CD4-positive, alpha-beta T cell (primary cell): ENCODE results near the gene TMEM106C. TPM values are rescaled to one million over a fixed set of nuclear protein-coding genes. Genes with fewer than 3 reads are reported as not detected.

Experiments used
- ATAC-seq: fragments of 200-7000 bp; cut with Tn5 transposase; one replicate; pipeline ENCODE4 v1.10.0; 2022; ENCODE audit warnings: mild to moderate bottlenecking; ENCODE audit not compliant: poor library complexity
- CTCF ChIA-PET: fragments of 350-600 bp; sonication (Branson Sonifier 250); formaldehyde crosslinking; loops from one replicate; lab custom pipeline; 2021; ENCODE audit warnings: antibody characterized with exemption, inconsistent platforms; lab: Charles Lee
- POLR2A ChIA-PET: fragments of 350-600 bp; sonication (Branson Sonifier 250); formaldehyde crosslinking; loops from one replicate; lab custom pipeline; 2021; ENCODE audit warnings: antibody characterized with exemption, inconsistent platforms; lab: Charles Lee
- DNase-seq, 14 experiments: peaks; one replicate each; pipeline ENCODE4 v3.0.0-alpha.2; 2013 to 2020; ENCODE audit warnings: mixed read lengths in 2 of 14
- H3K27ac ChIP-seq, 2 donors: one replicate each; pipeline versions ENCODE4 v1.5.1 to v1.7.0; 2013; ENCODE audit warnings: low read length in 2 of 2, low read depth in 1 of 2, mild to moderate bottlenecking in 1 of 2
- H3K27me3 ChIP-seq, 2 experiments: 1 replicate in 1 of 2; 2 replicates in 1 of 2; pipeline versions ENCODE4 v1.6.1 to v1.7.0; 2013; ENCODE audit warnings: low read length in 2 of 2, control low read depth in 1 of 2, mild to moderate bottlenecking in 1 of 2, moderate library complexity in 1 of 2; ENCODE audit not compliant: insufficient read depth in 2 of 2, control insufficient read depth in 1 of 2
- H3K36me3 ChIP-seq: one replicate; pipeline ENCODE4 v1.6.1; 2013; ENCODE audit warnings: low read length, control low read depth; ENCODE audit not compliant: insufficient read depth
- H3K4me1 ChIP-seq: one replicate; pipeline ENCODE4 v1.6.1; 2013; ENCODE audit warnings: low read length, control low read depth; ENCODE audit not compliant: insufficient read depth
- H3K4me3 ChIP-seq: one replicate; pipeline ENCODE4 v1.5.1; 2013; ENCODE audit warnings: mild to moderate bottlenecking, low read length, moderate library complexity
- H3K9me3 ChIP-seq, 2 experiments: 1 replicate in 1 of 2; 2 replicates in 1 of 2; pipeline versions ENCODE4 v1.6.1 to v1.7.0; 2013; ENCODE audit warnings: low read length in 2 of 2, mild to moderate bottlenecking in 2 of 2, control low read depth in 1 of 2, moderate library complexity in 1 of 2; ENCODE audit not compliant: control insufficient read depth in 1 of 2, insufficient read depth in 1 of 2
- H3K27ac Mint-ChIP-seq: one replicate; pipeline ENCODE4 v1.8.0; 2020; ENCODE audit warnings: mixed read lengths
- H3K27me3 Mint-ChIP-seq: one replicate; pipeline ENCODE4 v1.8.0; 2021; ENCODE audit warnings: mixed read lengths
- H3K36me3 Mint-ChIP-seq: one replicate; pipeline ENCODE4 v1.8.0; 2021; ENCODE audit warnings: low read depth, mixed read lengths
- H3K4me1 Mint-ChIP-seq: one replicate; pipeline ENCODE4 v1.8.0; 2021; ENCODE audit warnings: low read depth, mixed read lengths
- H3K4me3 Mint-ChIP-seq: one replicate; pipeline ENCODE4 v1.8.0; 2020; ENCODE audit warnings: mild to moderate bottlenecking, mixed read lengths
- H3K9me3 Mint-ChIP-seq: one replicate; pipeline ENCODE4 v1.8.0; 2020; ENCODE audit warnings: mixed read lengths
- CTCF ChIP-seq: fragments of 200-600 bp; IDR thresholded peaks from one replicate; pipeline ENCODE4 v1.8.0; 2022; ENCODE audit warnings: antibody characterized with exemption, mild to moderate bottlenecking
- intact Hi-C, 2 experiments: fragments of 100-400 bp; cut with DNase I in 1 of 2; cut with micrococcal nuclease in 1 of 2; formaldehyde crosslinking; loops; one replicate each; pipeline versions ENCODE4 v1.15.1 to v1.9.0; 2023 to 2025; cut with DNase I, micrococcal nuclease
- total RNA-seq, 174 experiments: library from RNA in 2 of 174; stranded (reverse) in 2 of 174; gene quantifications; one replicate each; pipeline ENCODE4 v1.2.3 and lab custom pipeline; 2021 to 2026

Gene TMEM106C
- total RNA-seq, 2 experiments from 2014 or later: 17.4 to 20.3 TPM

- Histone ChIP-seq H3K27ac (no peak overlapping the region), H3K9me3 (no peaks in the 10 kb centered on the region), H3K36me3 (no peaks in the 10 kb centered on the region), H3K4me3 (no peak overlapping the region), H3K27me3 (peaks cover 11 to 20% of the 10 kb centered on the region in 2 experiments), H3K4me1 (no peaks in the 10 kb centered on the region)
- Mint-ChIP-seq H3K27ac (no peak overlapping the region), H3K4me1 (no peaks in the 10 kb centered on the region), H3K4me3 (no peak overlapping the region), H3K27me3 (peaks cover 49% of the 10 kb centered on the region), H3K9me3 (no peaks in the 10 kb centered on the region), H3K36me3 (no peaks in the 10 kb centered on the region)
- no peak for ATAC-seq
- DNase-seq: no peak
- POLR2A ChIA-PET: no interaction called here
- intact Hi-C loops: no loop called here
- TF ChIP-seq CTCF: no peak
- CTCF ChIA-PET: no interaction called here
Measured at GRCh38 chr12:48015129-48015528, 51.7 kb downstream of the TMEM106C start.

GRCh38 chr12:48015954-48016353 lies 52.6 kb downstream of the TMEM106C start:
- H3K36me3 Mint-ChIP-seq: no peaks in the 10 kb centered on the region
- no peak for TF ChIP-seq CTCF
- peaks cover 44% of the 10 kb centered on the region for H3K27me3 Mint-ChIP-seq

GRCh38 chr12:48016373-48017020 lies 53.1 kb downstream of the TMEM106C start:
- Mint-ChIP-seq H3K36me3 (no peaks in the 10 kb centered on the region), H3K4me3 (no peak overlapping the region), H3K9me3 (no peaks in the 10 kb centered on the region), H3K27ac (no peak overlapping the region), H3K27me3 (peaks cover 43% of the 10 kb centered on the region), H3K4me1 (no peaks in the 10 kb centered on the region)
- ATAC-seq: no peak
- intact Hi-C loops: no loop called here
- POLR2A ChIA-PET: interaction anchor here (1.0 kb wide), 1 partner anchor 14 kb away, joined by 3 read pairs; no protein-coding TSS in a partner anchor
- CTCF ChIA-PET: no interaction called here
- no peak overlapping the region for H3K27ac ChIP-seq
- no peaks in the 10 kb centered on the region for H3K9me3 ChIP-seq
- DNase-seq: no peak
- peaks cover 5 to 20% of the 10 kb centered on the region in 2 experiments for H3K27me3 ChIP-seq
- H3K4me1 ChIP-seq: no peaks in the 10 kb centered on the region
- H3K4me3 ChIP-seq: no peak overlapping the region
- no peak for TF ChIP-seq CTCF
- no peaks in the 10 kb centered on the region for H3K36me3 ChIP-seq

More at GRCh38 chr12:48015954-48016353, 52.6 kb downstream of the TMEM106C start:
- Histone ChIP-seq H3K4me3 (no peak overlapping the region), H3K27ac (no peak overlapping the region), H3K4me1 (no peaks in the 10 kb centered on the region), H3K36me3 (no peaks in the 10 kb centered on the region), H3K9me3 (no peaks in the 10 kb centered on the region), H3K27me3 (peaks cover 6 to 20% of the 10 kb centered on the region in 2 experiments)
- ChIA-PET POLR2A (interaction anchor here (1.0 kb wide), 1 partner anchor 14 kb away, joined by 3 read pairs; no protein-coding TSS in a partner anchor), CTCF (no interaction called here)
- H3K4me3 Mint-ChIP-seq: no peak overlapping the region
- DNase-seq (no peak), ATAC-seq (no peak)
- H3K4me1 Mint-ChIP-seq: no peaks in the 10 kb centered on the region
- H3K27ac Mint-ChIP-seq: no peak overlapping the region
- intact Hi-C loops: no loop called here
- H3K9me3 Mint-ChIP-seq: no peaks in the 10 kb centered on the region
